Keratinocyte (primary cell): ENCODE data around the gene PPEF2. TPM values are rescaled to one million over a fixed set of nuclear protein-coding genes. Genes with fewer than 3 reads are reported as not detected.

Experiments
- DNase-seq: peaks from one replicate; pipeline ENCODE4 v3.0.0-alpha.2; 2011; ENCODE audit warnings: low read depth, missing footprints, low spot score
- FAIRE-seq: peaks from 2 replicates; lab custom pipeline; 2011; peaks lifted over from hg19 to GRCh38; lab: Jason Lieb, UNC
- H2AFZ ChIP-seq: 2 replicates; pipeline ENCODE4 v1.6.0; 2012; ENCODE audit warnings: low read length, control low read depth, inconsistent platforms; ENCODE audit not compliant: control insufficient read depth
- H3K27ac ChIP-seq: 2 replicates; pipeline ENCODE4 v1.5.1; 2011; ENCODE audit warnings: low read length; ENCODE audit not compliant: control insufficient read depth, insufficient read depth
- H3K27me3 ChIP-seq: 3 replicates; pipeline ENCODE4 v1.6.0; 2011; ENCODE audit warnings: low read length; ENCODE audit not compliant: control insufficient read depth, insufficient read depth; ENCODE audit errors: extremely low read depth
- H3K36me3 ChIP-seq, 2 experiments: 2 replicates in 1 of 2; 3 replicates in 1 of 2; pipeline ENCODE4 v1.5.1; 2011; ENCODE audit warnings: low read length in 2 of 2, mild to moderate bottlenecking in 1 of 2; ENCODE audit not compliant: control insufficient read depth in 2 of 2, insufficient read depth in 2 of 2; ENCODE audit errors: extremely low read depth in 1 of 2
- H3K4me1 ChIP-seq: 3 replicates; pipeline ENCODE4 v1.5.1; 2011; ENCODE audit warnings: low read length; ENCODE audit not compliant: control insufficient read depth, insufficient read depth; ENCODE audit errors: extremely low read depth
- H3K4me2 ChIP-seq: 3 replicates; pipeline ENCODE4 v1.6.0; 2011; ENCODE audit warnings: low read depth, low read length; ENCODE audit not compliant: control insufficient read depth, insufficient read depth; ENCODE audit errors: extremely low read depth
- H3K4me3 ChIP-seq, 3 experiments: fragments of 200-600 bp in 1 of 3; sonication (generic) in 1 of 3; 2 replicates in 2 of 3; 3 replicates in 1 of 3; pipeline ENCODE4 v1.5.1; 2011 to 2016; ENCODE audit warnings: low read length in 3 of 3, mild to moderate bottlenecking in 3 of 3, control low read depth in 2 of 3, inconsistent platforms in 1 of 3, low read depth in 1 of 3, mixed read lengths in 1 of 3, mixed run types in 1 of 3, moderate library complexity in 1 of 3; ENCODE audit not compliant: control insufficient read depth in 2 of 3, insufficient read depth in 2 of 3; ENCODE audit errors: extremely low read depth in 1 of 3
- H3K79me2 ChIP-seq: 2 replicates; pipeline ENCODE4 v1.6.0; 2012; ENCODE audit warnings: low read length; ENCODE audit not compliant: control insufficient read depth, insufficient read depth
- H3K9ac ChIP-seq: 3 replicates; pipeline ENCODE4 v1.6.0; 2011; ENCODE audit warnings: low read length; ENCODE audit not compliant: control insufficient read depth, insufficient read depth; ENCODE audit errors: extremely low read depth
- H3K9me1 ChIP-seq: 3 replicates; pipeline ENCODE4 v1.6.0; 2011; ENCODE audit warnings: low read length; ENCODE audit not compliant: control insufficient read depth, insufficient read depth; ENCODE audit errors: extremely low read depth
- H3K9me3 ChIP-seq: 2 replicates; pipeline ENCODE4 v1.5.1; 2012; ENCODE audit warnings: low read depth, low read length; ENCODE audit not compliant: control insufficient read depth
- H4K20me1 ChIP-seq: 3 replicates; pipeline ENCODE4 v1.6.0; 2011; ENCODE audit warnings: low read length; ENCODE audit not compliant: control insufficient read depth, insufficient read depth; ENCODE audit errors: extremely low read depth
- EZH2 ChIP-seq: IDR thresholded peaks from one replicate; pipeline ENCODE4 v1.6.1; 2012; ENCODE audit warnings: inconsistent platforms, mild to moderate bottlenecking, low read length, moderate library complexity
- dilution Hi-C: fragments of 300-500 bp; cut with MboI; formaldehyde crosslinking; loops from one replicate; pipeline ENCODE4 v1.7.0; 2020; ENCODE audit warnings: low sequenced_read_pairs; ENCODE audit not compliant: extremely low pct_ligation_motif_present
- polyA plus RNA-seq, 5 experiments: library from polyadenylated mRNA; depleted of rRNA in 3 of 5; stranded (reverse) in 3 of 5; stranded (forward) in 1 of 5; unstranded in 1 of 5; fragments of >200 nt; gene quantifications; 1 replicate in 1 of 5; 2 replicates in 3 of 5; 3 replicates in 1 of 5; pipeline versions ENCODE4 v1.2.1 to v1.2.3, GENCODE V29; 2011 to 2012; ENCODE audit warnings: missing spikeins in 2 of 5, low read depth in 1 of 5, low replicate concordance in 1 of 5
- TF ChIP-seq, protein P1 (sequence below), 3 experiments: IDR thresholded peaks in 1 of 3; conservative IDR thresholded peaks in 1 of 3; optimal IDR thresholded peaks in 1 of 3; 2 replicates in 2 of 3; 3 replicates in 1 of 3; pipeline versions ENCODE3 to v1.5.1; 2011; ENCODE audit warnings: low read length in 3 of 3, mild to moderate bottlenecking in 3 of 3, moderate library complexity in 2 of 3, control low read depth in 1 of 3, inconsistent platforms in 1 of 3; ENCODE audit not compliant: insufficient read depth in 2 of 3; ENCODE audit errors: extremely low read depth in 1 of 3

Gene PPEF2
- polyA plus RNA-seq, 1 donor (not counting 4 experiments of a cell fraction or from before 2014, with no cell fraction given) = 0.03 TPM

DNA sequence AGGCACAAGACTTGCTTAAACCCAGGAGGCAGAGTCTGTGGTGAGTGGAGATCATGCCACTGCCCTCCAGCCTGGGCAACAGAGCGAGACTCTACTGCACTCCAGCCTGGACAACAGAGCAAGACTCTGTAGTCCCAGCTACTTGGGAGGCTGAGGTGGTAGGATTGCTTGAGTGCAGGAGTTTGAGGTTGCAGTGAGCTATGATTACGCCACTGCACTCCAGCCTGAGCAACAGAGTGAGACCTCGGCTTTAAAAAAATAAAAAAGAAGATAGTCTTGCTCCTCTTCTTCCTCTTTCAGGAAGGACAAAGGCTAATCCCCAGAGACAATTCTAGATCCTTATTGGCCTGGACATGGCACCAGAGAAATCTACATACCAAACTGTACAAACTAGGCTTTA is 5.7 kb upstream of the PPEF2 start:
- no peaks in the 10 kb centered on the region for H3K9me1 ChIP-seq
- DNase-seq (no peak), FAIRE-seq (no peak)
- TF ChIP-seq EZH2 = no peak
- TF ChIP-seq, protein P1, sequence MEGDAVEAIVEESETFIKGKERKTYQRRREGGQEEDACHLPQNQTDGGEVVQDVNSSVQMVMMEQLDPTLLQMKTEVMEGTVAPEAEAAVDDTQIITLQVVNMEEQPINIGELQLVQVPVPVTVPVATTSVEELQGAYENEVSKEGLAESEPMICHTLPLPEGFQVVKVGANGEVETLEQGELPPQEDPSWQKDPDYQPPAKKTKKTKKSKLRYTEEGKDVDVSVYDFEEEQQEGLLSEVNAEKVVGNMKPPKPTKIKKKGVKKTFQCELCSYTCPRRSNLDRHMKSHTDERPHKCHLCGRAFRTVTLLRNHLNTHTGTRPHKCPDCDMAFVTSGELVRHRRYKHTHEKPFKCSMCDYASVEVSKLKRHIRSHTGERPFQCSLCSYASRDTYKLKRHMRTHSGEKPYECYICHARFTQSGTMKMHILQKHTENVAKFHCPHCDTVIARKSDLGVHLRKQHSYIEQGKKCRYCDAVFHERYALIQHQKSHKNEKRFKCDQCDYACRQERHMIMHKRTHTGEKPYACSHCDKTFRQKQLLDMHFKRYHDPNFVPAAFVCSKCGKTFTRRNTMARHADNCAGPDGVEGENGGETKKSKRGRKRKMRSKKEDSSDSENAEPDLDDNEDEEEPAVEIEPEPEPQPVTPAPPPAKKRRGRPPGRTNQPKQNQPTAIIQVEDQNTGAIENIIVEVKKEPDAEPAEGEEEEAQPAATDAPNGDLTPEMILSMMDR (optimal IDR thresholded peaks at IDR 0.05 in 1 of 3, IDR thresholded peaks at IDR 0.05 in 1 of 3, conservative IDR thresholded peaks at IDR 0.05 in 1 of 3; ENCODE audit: extremely low read depth in 1 of 3, insufficient read depth in 2 of 3, low read length in 3 of 3) = no peak
- H2AFZ ChIP-seq = no peak overlapping the region
- no peak overlapping the region for H3K27ac ChIP-seq
- H3K4me1 ChIP-seq = no peaks in the 10 kb centered on the region
- dilution Hi-C loops = no loop called here
- no peak overlapping the region for H3K4me3 ChIP-seq
- H4K20me1 ChIP-seq = no peaks in the 10 kb centered on the region
- no peaks in the 10 kb centered on the region for H3K79me2 ChIP-seq
- H3K36me3 ChIP-seq = no peaks in the 10 kb centered on the region
- no peaks in the 10 kb centered on the region for H3K9me3 ChIP-seq
- no peak overlapping the region for H3K9ac ChIP-seq
- no peaks in the 10 kb centered on the region for H3K27me3 ChIP-seq
- H3K4me2 ChIP-seq = no peak overlapping the region

DNA sequence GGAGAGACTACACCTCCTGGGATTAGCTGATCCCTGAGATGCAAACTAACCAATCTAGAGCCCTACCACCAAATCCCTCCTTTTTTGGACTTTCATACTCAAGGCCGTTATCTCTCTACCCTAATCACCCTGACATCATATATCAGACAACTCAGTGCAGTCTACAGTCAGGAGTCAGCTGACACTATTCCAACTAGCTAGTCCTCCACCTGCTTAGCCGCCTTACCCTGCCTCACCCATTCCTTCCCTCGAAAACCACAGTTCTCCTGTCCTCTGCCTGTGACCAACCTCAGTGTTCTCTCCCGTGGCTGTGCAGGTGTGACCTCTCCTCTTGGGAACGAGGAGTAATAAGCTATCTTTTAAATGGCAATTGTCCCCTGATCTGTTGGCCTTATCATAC is 1.8 kb upstream of the PPEF2 start:
- Histone ChIP-seq H3K4me2 (no peak overlapping the region), H3K4me1 (no peaks in the 10 kb centered on the region), H3K4me3 (no peak overlapping the region), H3K27ac (no peak overlapping the region), H3K9me3 (no peaks in the 10 kb centered on the region), H3K27me3 (no peaks in the 10 kb centered on the region), H3K9ac (no peak overlapping the region), H4K20me1 (no peaks in the 10 kb centered on the region), H3K79me2 (no peaks in the 10 kb centered on the region), H3K36me3 (no peaks in the 10 kb centered on the region), H2AFZ (no peak overlapping the region), H3K9me1 (no peaks in the 10 kb centered on the region)
- no peak for DNase-seq
- FAIRE-seq = no peak
- dilution Hi-C loops = no loop called here
- no peak for TF ChIP-seq EZH2
- TF ChIP-seq, protein P1 (optimal IDR thresholded peaks at IDR 0.05 in 1 of 3, IDR thresholded peaks at IDR 0.05 in 1 of 3, conservative IDR thresholded peaks at IDR 0.05 in 1 of 3; ENCODE audit: extremely low read depth in 1 of 3, insufficient read depth in 2 of 3, low read length in 3 of 3) = no peak
